ENCODE measurements around the gene SLC12A8.

SLC12A8 gene

GRCh38 chr3:125154800-125155269, 57.7 kb downstream of the SLC12A8 start:
- no peak for DNase-seq (ENCODE audit: low read depth)
- no peak overlapping the region for H3K4me3 ChIP-seq (ENCODE audit: low read depth, low read length)
- TF ChIP-seq POLR2A (IDR thresholded peaks at IDR 0.05; ENCODE audit: extremely low read depth, insufficient read length) (no peak), MYC (IDR thresholded peaks at IDR 0.05; ENCODE audit: low read depth, low read length) (no peak)
- TF ChIP-seq, protein P1, sequence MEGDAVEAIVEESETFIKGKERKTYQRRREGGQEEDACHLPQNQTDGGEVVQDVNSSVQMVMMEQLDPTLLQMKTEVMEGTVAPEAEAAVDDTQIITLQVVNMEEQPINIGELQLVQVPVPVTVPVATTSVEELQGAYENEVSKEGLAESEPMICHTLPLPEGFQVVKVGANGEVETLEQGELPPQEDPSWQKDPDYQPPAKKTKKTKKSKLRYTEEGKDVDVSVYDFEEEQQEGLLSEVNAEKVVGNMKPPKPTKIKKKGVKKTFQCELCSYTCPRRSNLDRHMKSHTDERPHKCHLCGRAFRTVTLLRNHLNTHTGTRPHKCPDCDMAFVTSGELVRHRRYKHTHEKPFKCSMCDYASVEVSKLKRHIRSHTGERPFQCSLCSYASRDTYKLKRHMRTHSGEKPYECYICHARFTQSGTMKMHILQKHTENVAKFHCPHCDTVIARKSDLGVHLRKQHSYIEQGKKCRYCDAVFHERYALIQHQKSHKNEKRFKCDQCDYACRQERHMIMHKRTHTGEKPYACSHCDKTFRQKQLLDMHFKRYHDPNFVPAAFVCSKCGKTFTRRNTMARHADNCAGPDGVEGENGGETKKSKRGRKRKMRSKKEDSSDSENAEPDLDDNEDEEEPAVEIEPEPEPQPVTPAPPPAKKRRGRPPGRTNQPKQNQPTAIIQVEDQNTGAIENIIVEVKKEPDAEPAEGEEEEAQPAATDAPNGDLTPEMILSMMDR (IDR thresholded peaks at IDR 0.05; ENCODE audit: low read depth, low read length): no peak
- TF ChIP-seq, protein P2, sequence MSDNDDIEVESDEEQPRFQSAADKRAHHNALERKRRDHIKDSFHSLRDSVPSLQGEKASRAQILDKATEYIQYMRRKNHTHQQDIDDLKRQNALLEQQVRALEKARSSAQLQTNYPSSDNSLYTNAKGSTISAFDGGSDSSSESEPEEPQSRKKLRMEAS (IDR thresholded peaks at IDR 0.05; ENCODE audit: low read depth, low read length): no peak

- TF ChIP-seq, protein P1 (IDR thresholded peaks at IDR 0.05; ENCODE audit: low read depth, low read length): no peak
- TF ChIP-seq, protein P2 (IDR thresholded peaks at IDR 0.05; ENCODE audit: low read depth, low read length): no peak
- TF ChIP-seq MYC (IDR thresholded peaks at IDR 0.05; ENCODE audit: low read depth, low read length): no peak
- no peak for TF ChIP-seq POLR2A (IDR thresholded peaks at IDR 0.05; ENCODE audit: extremely low read depth, insufficient read length)
- H3K4me3 ChIP-seq (ENCODE audit: low read depth, low read length): no peak overlapping the region
- no peak for DNase-seq (ENCODE audit: low read depth)
Measured at GRCh38 chr3:125154110-125154509, 58.4 kb downstream of the SLC12A8 start.

DNA sequence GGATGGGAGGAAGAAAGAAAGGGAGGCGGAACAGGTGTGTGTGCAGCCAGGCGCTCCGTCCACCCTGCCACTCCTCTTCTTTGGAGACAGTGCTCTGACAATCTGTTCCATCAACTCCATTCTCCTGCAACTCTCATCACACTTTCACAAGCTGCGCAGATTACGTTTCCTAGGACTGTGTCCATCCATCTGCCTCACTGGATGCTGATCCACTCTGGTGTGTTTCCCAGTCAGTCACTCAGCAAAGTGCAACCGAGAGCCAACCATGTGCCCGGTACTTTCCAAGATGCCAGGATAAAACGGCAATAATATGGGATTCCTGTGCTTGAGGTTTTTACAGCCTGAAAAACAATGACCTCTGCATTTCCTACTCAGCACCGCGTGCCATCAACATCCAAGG, 59.6 kb downstream of the SLC12A8 start:
- DNase-seq (ENCODE audit: low read depth): no peak
- TF ChIP-seq MYC (IDR thresholded peaks at IDR 0.05; ENCODE audit: low read depth, low read length) (no peak), POLR2A (IDR thresholded peaks at IDR 0.05; ENCODE audit: extremely low read depth, insufficient read length) (no peak)
- TF ChIP-seq, protein P2 (IDR thresholded peaks at IDR 0.05; ENCODE audit: low read depth, low read length): no peak
- TF ChIP-seq, protein P1 (IDR thresholded peaks at IDR 0.05; ENCODE audit: low read depth, low read length): no peak

DNA sequence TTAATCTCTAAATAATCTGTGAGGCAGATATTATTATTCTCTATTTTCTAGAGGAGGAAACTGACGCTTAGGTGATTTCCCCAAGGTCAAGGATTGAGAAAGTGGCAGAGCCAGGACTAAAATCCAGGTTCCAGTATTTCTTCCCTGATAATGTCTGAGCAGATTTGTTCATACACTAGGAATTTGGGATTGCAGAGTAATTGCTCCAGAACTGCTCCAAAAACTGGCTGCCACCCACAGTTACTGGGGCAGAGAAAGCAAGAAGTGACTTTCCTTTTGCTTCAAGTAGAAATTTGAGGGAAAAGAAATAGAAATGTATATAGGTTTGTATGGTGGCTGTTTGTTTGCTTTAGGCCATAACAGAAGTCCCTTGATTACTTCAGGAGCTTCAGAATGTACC, 60.6 kb downstream of the SLC12A8 start:
- no peak for DNase-seq (ENCODE audit: low read depth)
- no peak overlapping the region for H3K4me3 ChIP-seq (ENCODE audit: low read depth, low read length)
- TF ChIP-seq POLR2A (IDR thresholded peaks at IDR 0.05; ENCODE audit: extremely low read depth, insufficient read length) (no peak), MYC (IDR thresholded peaks at IDR 0.05; ENCODE audit: low read depth, low read length) (no peak)
- TF ChIP-seq, protein P1 (IDR thresholded peaks at IDR 0.05; ENCODE audit: low read depth, low read length): no peak
- TF ChIP-seq, protein P2 (IDR thresholded peaks at IDR 0.05; ENCODE audit: low read depth, low read length): no peak

More for the DNA sequence above, 59.6 kb downstream of the SLC12A8 start:
- no peak overlapping the region for H3K4me3 ChIP-seq (ENCODE audit: low read depth, low read length)

DNA sequence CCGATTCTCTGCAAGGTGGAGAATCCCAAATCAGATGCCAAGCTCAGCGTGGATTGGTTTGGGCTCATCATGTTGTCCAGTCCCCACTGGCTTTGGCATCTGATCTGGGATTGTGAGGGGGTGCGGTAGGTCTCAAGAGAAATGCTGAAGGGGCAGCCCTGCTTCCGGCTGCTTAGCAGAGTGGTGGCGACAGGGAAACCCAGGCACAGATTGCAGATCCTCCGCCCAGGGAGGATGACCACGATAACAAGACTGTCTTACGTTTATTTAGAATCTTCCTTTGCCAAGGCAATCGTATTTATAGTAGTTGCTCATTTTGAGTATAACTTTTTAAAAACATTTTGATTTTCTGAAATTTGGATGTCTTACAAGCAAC, 61.1 kb downstream of the SLC12A8 start:
- TF ChIP-seq MYC (IDR thresholded peaks at IDR 0.05; ENCODE audit: low read depth, low read length) (no peak), POLR2A (IDR thresholded peaks at IDR 0.05; ENCODE audit: extremely low read depth, insufficient read length) (no peak)
- TF ChIP-seq, protein P2 (IDR thresholded peaks at IDR 0.05; ENCODE audit: low read depth, low read length): no peak
- TF ChIP-seq, protein P1 (IDR thresholded peaks at IDR 0.05; ENCODE audit: low read depth, low read length): no peak
- no peak for DNase-seq (ENCODE audit: low read depth)
- no peak overlapping the region for H3K4me3 ChIP-seq (ENCODE audit: low read depth, low read length)
